HG03432 (cell line): ENCODE data around the gene KRT82.
"Not testable (repeated sequence)": the region's sequence is repeated elsewhere in the genome, so short reads cannot be mapped to it uniquely, and the experiment has no call there.

Experiments
- ATAC-seq: cut with Tn5 transposase; IDR thresholded peaks from one replicate; pipeline ENCODE4 v1.9.1; 2021; ENCODE audit warnings: mild to moderate bottlenecking, moderate library complexity; ENCODE audit not compliant: unreplicated experiment

Gene KRT82

GRCh38 chr12:52413782-52414345 is 7.7 kb upstream of the KRT82 start:
- ATAC-seq = no peak

- no peak for ATAC-seq
Measured at GRCh38 chr12:52413202-52413601, 7.1 kb upstream of the KRT82 start.

- no peak for ATAC-seq
Measured at GRCh38 chr12:52411815-52412214, 5.7 kb upstream of the KRT82 start.

- not testable (repeated sequence) for ATAC-seq
Measured at GRCh38 chr12:52410589-52411248, 4.6 kb upstream of the KRT82 start.

- no peak for ATAC-seq
Measured at GRCh38 chr12:52407918-52408317, 1.8 kb upstream of the KRT82 start.

GRCh38 chr12:52404951-52405350 is 1.2 kb downstream of the KRT82 start:
- ATAC-seq = no peak

GRCh38 chr12:52403561-52403960 is 2.6 kb downstream of the KRT82 start:
- ATAC-seq = no peak

GRCh38 chr12:52402873-52403540 is 3.1 kb downstream of the KRT82 start:
- no peak for ATAC-seq

- no peak for ATAC-seq
Measured at GRCh38 chr12:52402377-52402776, 3.8 kb downstream of the KRT82 start.

- no peak for ATAC-seq
Measured at GRCh38 chr12:52401926-52402325, 4.2 kb downstream of the KRT82 start.

GRCh38 chr12:52401526-52401925 is 4.6 kb downstream of the KRT82 start:
- ATAC-seq = no peak

- no peak for ATAC-seq
Measured at GRCh38 chr12:52400906-52401305, 5.2 kb downstream of the KRT82 start.

- ATAC-seq = no peak
Measured at GRCh38 chr12:52399756-52400155, 6.4 kb downstream of the KRT82 start.

GRCh38 chr12:52398176-52398575 is 8.0 kb downstream of the KRT82 start:
- ATAC-seq = no peak

- ATAC-seq = no peak
Measured at GRCh38 chr12:52396656-52397055, 9.5 kb downstream of the KRT82 start.

- no peak for ATAC-seq
Measured at GRCh38 chr12:52395761-52396434, 10.2 kb downstream of the KRT82 start.

- ATAC-seq = no peak
Measured at GRCh38 chr12:52394836-52395405, 11.2 kb downstream of the KRT82 start.

GRCh38 chr12:52392465-52393007 is 13.6 kb downstream of the KRT82 start:
- ATAC-seq = no peak

GRCh38 chr12:52391618-52392002 is 14.5 kb downstream of the KRT82 start:
- ATAC-seq = no peak

GRCh38 chr12:52390739-52391617 is 15.2 kb downstream of the KRT82 start:
- ATAC-seq = no peak
